Measurements from ENCODE around the gene SLC13A2.

SLC13A2 gene

GRCh38 chr17:28487881-28488532 lies 14.6 kb downstream of the SLC13A2 start:
- no peak for DNase-seq
- H3K4me1 ChIP-seq: no peaks in the 10 kb centered on the region
- intact Hi-C loops (cut with DNase I; ENCODE audit: low total_unique reads): no loop called here
- H3K27ac ChIP-seq: no peak overlapping the region
- TF ChIP-seq CTCF (IDR thresholded peaks at IDR 0.05): no peak
- H3K36me3 ChIP-seq: no peaks in the 10 kb centered on the region
- H3K27me3 ChIP-seq: peaks cover 0 to 37% of the 10 kb centered on the region in 2 donors
- no peak overlapping the region for H3K4me3 ChIP-seq
- no peaks in the 10 kb centered on the region for H3K9me3 ChIP-seq

- no peaks in the 10 kb centered on the region for H3K36me3 ChIP-seq
- H3K9me3 ChIP-seq: no peaks in the 10 kb centered on the region
- TF ChIP-seq CTCF (IDR thresholded peaks at IDR 0.05): no peak
- peaks cover 0 to 40% of the 10 kb centered on the region in 2 donors for H3K27me3 ChIP-seq
- no peak overlapping the region for H3K27ac ChIP-seq
- no peak for DNase-seq
- intact Hi-C loops (cut with DNase I; ENCODE audit: low total_unique reads): no loop called here
- H3K4me3 ChIP-seq: no peak overlapping the region
- H3K4me1 ChIP-seq: no peaks in the 10 kb centered on the region
Observed at GRCh38 chr17:28488533-28489276, 15.3 kb downstream of the SLC13A2 start.

GRCh38 chr17:28491286-28491685 lies 17.8 kb downstream of the SLC13A2 start:
- Histone ChIP-seq H3K27ac (no peak overlapping the region), H3K9me3 (no peaks in the 10 kb centered on the region), H3K4me3 (no peak overlapping the region), H3K27me3 (peaks cover 0 to 50% of the 10 kb centered on the region in 2 donors), H3K36me3 (no peaks in the 10 kb centered on the region), H3K4me1 (peaks cover 0 to 3% (median 0%) of the 10 kb centered on the region in 4 donors)
- intact Hi-C loops (cut with DNase I; ENCODE audit: low total_unique reads): no loop called here
- TF ChIP-seq CTCF (IDR thresholded peaks at IDR 0.05): no peak
- DNase-seq: no peak

GRCh38 chr17:28491860-28492259 lies 18.4 kb downstream of the SLC13A2 start:
- no peak overlapping the region for H3K4me3 ChIP-seq
- peaks cover 0 to 3% (median 0%) of the 10 kb centered on the region in 4 donors for H3K4me1 ChIP-seq
- intact Hi-C loops (cut with DNase I; ENCODE audit: low total_unique reads): no loop called here
- H3K27ac ChIP-seq: no peak overlapping the region
- DNase-seq: no peak
- no peaks in the 10 kb centered on the region for H3K9me3 ChIP-seq
- peaks cover 0 to 55% of the 10 kb centered on the region in 2 donors for H3K27me3 ChIP-seq
- no peak for TF ChIP-seq CTCF (IDR thresholded peaks at IDR 0.05)
- H3K36me3 ChIP-seq: no peaks in the 10 kb centered on the region

- H3K27ac ChIP-seq: no peak overlapping the region
- DNase-seq: no peak
- no peaks in the 10 kb centered on the region for H3K36me3 ChIP-seq
- no peaks in the 10 kb centered on the region for H3K9me3 ChIP-seq
- peaks cover 0 to 8% (median 0%) of the 10 kb centered on the region in 4 donors for H3K4me1 ChIP-seq
- H3K4me3 ChIP-seq: no peak overlapping the region
- peaks cover 0 to 59% of the 10 kb centered on the region in 2 donors for H3K27me3 ChIP-seq
- intact Hi-C loops (cut with DNase I; ENCODE audit: low total_unique reads): no loop called here
- TF ChIP-seq CTCF (IDR thresholded peaks at IDR 0.05): no peak
Observed at GRCh38 chr17:28492352-28493310, 19.2 kb downstream of the SLC13A2 start.
